Measurements from ENCODE around the gene ZNF469.

ZNF469 gene

DNA sequence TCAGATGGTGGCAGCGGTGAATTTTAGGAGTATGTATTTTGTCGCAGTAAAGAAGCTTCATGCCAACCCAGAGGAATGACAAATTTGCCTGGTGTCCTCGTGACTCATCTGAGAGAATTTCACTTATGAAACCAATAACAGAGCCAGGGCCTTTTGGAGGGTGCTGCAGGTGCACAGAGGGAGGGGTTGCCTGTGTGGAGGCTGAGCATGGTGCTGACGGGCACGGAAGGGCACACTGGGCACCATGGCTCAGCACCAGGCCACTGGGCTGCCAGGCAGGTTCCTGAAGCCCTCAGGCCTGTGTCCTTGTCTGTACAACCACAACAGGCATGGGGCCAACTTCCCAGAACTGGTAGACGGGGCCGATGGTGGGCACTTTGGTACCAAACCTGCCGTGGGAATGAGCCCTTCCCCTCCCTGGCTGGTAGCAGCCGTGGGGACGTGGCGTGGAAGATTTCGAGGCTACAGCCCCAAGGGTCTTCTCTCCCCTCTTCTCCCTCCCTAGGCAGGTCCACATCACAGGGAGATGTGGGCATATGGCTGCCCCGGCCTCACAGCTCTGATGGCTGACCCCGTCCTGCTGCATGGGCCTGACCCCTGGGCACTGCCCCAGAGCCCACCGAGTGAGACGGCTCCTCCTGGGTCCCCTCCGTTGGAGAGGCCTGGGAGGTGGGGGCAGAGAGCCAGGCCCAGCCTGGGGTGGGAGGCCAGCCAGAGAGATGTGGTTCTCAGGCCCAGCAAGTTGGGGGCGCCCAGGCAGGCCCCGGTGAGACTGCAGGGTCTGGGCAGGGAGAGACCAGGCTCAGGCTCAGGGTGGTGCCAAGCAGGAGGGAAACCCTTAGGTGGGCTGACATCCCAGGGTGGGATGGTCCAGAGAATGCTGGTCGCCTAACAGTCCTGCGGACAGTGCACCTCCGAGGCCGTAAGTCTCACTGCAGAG, 30.2 kb upstream of the ZNF469 start:
- no peak for DNase-seq (ENCODE audit: low read depth)
- TF ChIP-seq, protein P1, sequence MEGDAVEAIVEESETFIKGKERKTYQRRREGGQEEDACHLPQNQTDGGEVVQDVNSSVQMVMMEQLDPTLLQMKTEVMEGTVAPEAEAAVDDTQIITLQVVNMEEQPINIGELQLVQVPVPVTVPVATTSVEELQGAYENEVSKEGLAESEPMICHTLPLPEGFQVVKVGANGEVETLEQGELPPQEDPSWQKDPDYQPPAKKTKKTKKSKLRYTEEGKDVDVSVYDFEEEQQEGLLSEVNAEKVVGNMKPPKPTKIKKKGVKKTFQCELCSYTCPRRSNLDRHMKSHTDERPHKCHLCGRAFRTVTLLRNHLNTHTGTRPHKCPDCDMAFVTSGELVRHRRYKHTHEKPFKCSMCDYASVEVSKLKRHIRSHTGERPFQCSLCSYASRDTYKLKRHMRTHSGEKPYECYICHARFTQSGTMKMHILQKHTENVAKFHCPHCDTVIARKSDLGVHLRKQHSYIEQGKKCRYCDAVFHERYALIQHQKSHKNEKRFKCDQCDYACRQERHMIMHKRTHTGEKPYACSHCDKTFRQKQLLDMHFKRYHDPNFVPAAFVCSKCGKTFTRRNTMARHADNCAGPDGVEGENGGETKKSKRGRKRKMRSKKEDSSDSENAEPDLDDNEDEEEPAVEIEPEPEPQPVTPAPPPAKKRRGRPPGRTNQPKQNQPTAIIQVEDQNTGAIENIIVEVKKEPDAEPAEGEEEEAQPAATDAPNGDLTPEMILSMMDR (conservative IDR thresholded peaks at IDR 0.05; ENCODE audit: low read depth, low read length), result no peak
- no peak overlapping the region for H3K4me3 ChIP-seq (ENCODE audit: low read depth, low read length)

DNA sequence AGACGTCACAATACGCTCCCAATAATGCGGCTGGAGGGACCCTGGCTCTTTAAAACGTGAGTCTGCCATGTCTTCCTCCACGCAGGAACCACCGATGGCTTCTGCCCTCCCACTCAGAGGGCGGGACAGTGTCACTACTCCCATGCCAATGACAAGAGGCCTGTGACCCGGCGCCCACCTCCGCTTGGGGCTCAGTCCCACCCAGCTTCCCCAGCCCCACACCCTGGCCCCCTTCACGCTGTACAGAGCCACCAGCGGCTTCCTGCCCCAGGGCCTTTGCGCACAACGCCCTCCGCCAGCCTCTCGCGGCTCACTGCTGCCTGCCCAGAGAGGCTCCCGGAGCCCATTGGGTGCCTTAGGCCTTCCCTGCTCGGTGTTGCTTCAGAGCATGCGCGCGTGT, 29.5 kb upstream of the ZNF469 start:
- DNase-seq (ENCODE audit: low read depth), result no peak
- no peak overlapping the region for H3K4me3 ChIP-seq (ENCODE audit: low read depth, low read length)
- TF ChIP-seq, protein P1 (conservative IDR thresholded peaks at IDR 0.05; ENCODE audit: low read depth, low read length), result no peak

DNA sequence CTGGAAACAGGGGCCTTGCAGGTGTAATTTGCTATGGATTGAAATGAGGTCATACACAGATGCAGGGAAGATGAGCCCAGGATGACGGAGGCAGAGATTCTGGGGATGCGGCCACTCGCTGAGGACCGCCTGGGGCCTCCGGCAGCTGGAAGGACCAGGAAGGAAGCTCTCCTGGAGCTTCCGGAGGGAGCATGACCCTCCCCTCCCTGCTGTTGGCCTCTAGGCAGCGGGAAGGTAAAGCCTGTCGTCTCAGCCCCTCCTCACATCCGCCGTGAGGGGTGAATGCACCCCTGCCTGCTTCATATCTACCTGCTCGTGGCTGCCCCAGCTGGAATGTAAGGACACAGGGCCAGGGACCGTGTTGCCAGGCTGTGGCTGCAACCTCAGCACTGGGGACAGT, 29.1 kb upstream of the ZNF469 start:
- no peak for DNase-seq (ENCODE audit: low read depth)
- TF ChIP-seq, protein P1 (conservative IDR thresholded peaks at IDR 0.05; ENCODE audit: low read depth, low read length), result no peak

DNA sequence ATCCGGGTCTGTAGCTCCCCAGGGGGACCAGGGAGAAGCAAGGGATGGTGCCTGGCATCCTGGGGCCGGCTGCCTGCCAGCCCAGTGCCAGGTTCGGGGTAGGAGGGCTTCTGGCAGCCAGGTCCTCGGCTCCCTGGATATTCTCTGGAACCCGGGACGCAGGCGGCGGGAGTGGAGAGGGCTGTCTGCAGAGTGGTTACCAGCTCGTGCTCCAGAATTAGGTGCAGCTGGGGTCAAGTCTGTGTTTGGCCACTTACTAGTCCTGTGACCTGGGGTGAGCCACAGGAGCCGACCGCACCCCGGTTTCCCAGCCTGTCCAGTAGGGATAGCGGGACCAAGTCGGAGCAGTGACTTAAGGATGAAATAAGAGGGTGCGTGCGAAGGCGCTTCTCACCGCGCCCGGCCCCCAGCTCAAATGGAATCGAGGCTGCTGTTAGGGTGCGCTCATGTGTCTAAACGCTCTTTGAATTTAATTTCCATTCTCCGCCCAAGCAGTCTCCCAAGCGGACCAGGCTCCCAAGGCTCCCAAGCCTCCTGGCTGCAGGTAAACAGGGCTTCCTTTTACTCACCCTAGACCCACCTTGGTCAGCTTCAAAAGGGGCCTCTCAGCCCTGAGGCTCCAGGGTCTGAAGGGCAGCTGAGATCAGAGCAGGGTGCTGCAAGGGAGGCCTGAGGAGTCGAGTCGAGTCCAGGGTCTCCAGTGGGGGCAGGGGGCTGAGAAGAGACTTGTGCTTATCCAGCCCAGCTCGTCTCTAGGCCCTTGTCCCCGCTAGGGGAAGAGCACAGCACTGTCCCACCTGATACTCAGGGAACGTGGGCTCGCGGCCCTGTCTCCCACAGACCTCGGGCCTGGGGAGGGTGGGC, 28.3 kb upstream of the ZNF469 start:
- no peak for DNase-seq (ENCODE audit: low read depth)
- TF ChIP-seq, protein P1 (conservative IDR thresholded peaks at IDR 0.05; ENCODE audit: low read depth, low read length), result no peak
- H3K4me3 ChIP-seq (ENCODE audit: low read depth, low read length), result no peak overlapping the region

More for the DNA sequence above, 29.1 kb upstream of the ZNF469 start:
- no peak overlapping the region for H3K4me3 ChIP-seq (ENCODE audit: low read depth, low read length)

DNA sequence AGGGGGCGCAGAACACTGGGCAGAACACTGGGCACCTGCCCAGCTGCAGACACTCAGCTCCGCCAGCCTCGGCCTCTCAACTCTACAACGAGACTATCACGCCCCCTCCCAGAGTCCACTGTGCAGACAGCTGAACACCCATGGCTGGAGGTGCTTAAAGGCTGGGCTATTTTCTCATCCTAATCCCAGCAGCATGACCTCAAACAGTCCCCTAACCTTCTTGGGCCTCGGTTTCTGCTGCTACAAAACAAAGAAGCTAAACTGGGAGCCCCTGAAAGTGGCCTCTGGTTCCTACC, 27.7 kb upstream of the ZNF469 start:
- DNase-seq (ENCODE audit: low read depth), result no peak
- H3K4me3 ChIP-seq (ENCODE audit: low read depth, low read length), result no peak overlapping the region
- TF ChIP-seq, protein P1 (conservative IDR thresholded peaks at IDR 0.05; ENCODE audit: low read depth, low read length), result no peak

DNA sequence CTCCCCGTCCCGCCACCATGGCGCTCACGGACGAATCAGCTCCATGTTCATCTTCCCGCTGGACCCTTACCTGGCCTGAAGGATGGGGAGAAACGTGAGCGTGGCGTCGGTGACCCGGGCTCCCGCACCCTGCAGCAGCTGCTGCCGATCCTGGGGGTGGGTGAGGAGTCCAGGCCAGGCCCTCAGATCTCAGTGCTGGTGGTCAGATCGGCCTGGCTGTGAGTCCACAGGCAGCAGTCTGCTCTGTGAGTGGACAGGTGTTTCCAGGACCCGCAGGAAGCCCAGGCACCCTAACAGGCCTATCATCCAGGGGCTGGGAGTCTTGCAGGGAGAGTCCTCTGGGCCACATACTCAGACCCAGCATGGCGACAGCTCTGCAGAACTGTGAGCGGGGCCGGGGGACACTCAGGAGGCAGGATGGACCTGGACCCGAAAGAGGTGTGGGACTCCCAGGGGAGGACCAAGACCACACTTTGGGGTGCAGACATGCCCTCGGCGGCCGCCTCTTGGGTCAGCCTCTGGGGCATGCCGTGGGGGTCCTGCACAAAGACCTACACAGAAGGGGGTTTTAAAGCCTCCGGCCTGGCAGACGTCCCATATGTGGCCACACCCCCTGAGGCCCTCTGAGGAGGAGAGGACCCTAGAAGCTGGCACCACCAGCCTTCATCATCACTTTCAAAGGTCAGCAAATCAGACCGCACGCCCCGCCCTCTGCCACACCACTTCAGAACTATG, 27.2 kb upstream of the ZNF469 start:
- TF ChIP-seq, protein P1 (conservative IDR thresholded peaks at IDR 0.05; ENCODE audit: low read depth, low read length), result no peak
- H3K4me3 ChIP-seq (ENCODE audit: low read depth, low read length), result no peak overlapping the region
- DNase-seq (ENCODE audit: low read depth), result no peak

All from choroid plexus epithelial cell (primary cell).